CD4-positive, alpha-beta T cell treated with Interleukin-4 for 1 hour (primary cell): ENCODE measurements around the gene DDX17.

Experiments used
- DNase-seq, 2 donors: peaks; one replicate each; pipeline ENCODE4 v3.0.0-alpha.2; 2020 to 2022

DDX17 gene

GRCh38 chr22:38506118-38506962 lies at the start of gene DDX17:
TSS of gene DDX17 (minus strand) at chr22:38506311.
- DNase-seq, result peak; percentile 95 to 98

GRCh38 chr22:38554281-38554680 lies 48.2 kb upstream of the DDX17 start:
- no peak for DNase-seq

DNA sequence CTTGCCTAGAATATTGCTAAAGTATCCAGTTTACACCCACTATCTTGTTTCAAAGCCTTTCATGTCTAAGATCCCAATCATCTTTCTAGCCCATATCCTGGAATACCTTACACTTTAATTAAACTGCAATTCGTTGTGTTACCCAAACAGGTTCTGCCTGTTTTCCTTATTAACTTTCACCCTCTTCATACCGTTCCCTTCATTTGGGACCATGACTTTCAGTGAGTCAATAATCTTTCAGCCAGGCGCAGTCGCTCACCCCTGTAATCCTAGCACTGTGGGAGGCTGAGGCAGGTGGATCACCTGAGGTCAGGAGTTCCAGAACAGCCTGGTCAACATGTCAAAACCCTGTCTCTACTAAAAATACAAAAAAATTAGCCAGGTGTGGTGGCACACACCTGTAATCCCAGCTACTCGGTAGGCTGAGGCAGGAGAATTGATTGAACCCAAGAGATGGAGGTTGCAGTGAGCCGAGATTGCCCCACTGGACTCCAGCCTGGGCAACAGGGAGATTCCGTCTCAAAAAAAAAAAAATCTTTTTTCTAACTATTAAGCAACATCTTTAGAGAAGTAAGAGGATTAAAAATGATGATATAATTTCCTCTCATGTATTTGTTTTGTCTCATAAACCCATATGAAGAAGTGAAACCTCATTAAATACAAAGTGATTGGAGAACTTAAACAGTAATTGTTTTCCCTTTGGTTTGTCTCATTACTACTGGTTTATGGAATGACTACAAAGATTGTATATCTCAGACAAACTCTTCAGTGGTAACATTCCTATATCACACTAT lies 43.2 kb upstream of the DDX17 start:
- DNase-seq, result peak in 1 of 2 donors; percentile 14

- no peak for DNase-seq
Measured at GRCh38 chr22:38540701-38541100, 34.6 kb upstream of the DDX17 start.

DNA sequence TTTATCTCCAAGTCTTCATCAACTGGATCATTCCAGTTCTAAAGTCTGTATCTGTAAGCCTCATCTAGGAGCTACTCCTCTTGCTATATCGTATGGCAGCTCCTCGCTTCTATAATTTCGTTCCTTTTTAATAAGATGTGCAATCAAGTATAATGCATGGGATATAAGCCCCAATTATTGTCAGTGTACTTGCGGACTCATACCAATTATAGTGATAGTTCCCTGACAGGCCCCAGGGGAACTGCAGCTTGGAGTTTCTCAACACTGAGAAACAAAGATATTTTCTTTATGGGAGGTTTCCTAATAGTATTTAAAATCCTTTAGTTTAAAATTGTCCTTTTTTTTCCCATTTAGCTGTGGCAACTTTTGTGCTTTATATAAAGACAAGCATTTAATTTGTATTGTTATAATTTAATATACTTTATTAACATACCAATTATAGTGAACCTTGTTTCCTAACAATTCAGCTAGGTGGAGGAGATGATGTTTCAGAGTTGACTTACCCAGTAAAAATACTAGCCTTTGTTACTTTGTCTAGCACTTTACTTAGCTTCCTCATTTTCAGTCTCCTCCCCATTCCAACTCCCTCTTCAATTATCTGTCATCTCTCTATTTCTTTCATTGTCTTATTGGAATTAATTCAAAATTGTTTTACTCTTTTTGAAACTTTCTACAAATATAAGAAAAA lies 25.3 kb upstream of the DDX17 start:
- no peak for DNase-seq

DNA sequence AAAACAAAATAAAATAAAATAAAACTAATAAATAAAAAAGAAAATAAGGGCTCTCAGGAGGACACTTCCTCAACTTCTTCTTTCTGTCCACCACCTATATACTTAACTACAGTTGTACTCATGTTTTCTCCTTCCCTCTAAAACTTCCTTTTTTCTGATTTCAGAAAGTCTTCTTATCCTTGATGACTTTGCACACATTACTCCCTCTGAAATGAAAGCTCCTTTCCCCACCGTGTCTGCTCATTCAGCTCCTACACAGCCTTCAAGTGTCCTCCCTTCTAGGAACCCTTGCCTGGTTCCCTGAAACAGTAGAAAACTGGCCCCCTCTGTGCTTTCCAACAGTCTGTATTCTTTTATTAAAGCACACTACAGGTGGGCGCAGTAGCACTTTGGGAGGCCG lies 18.3 kb upstream of the DDX17 start:
- no peak for DNase-seq

- DNase-seq, result no peak
Measured at GRCh38 chr22:38523479-38523878, 17.4 kb upstream of the DDX17 start.

- no peak for DNase-seq
Measured at GRCh38 chr22:38523029-38523428, 16.9 kb upstream of the DDX17 start.

DNA sequence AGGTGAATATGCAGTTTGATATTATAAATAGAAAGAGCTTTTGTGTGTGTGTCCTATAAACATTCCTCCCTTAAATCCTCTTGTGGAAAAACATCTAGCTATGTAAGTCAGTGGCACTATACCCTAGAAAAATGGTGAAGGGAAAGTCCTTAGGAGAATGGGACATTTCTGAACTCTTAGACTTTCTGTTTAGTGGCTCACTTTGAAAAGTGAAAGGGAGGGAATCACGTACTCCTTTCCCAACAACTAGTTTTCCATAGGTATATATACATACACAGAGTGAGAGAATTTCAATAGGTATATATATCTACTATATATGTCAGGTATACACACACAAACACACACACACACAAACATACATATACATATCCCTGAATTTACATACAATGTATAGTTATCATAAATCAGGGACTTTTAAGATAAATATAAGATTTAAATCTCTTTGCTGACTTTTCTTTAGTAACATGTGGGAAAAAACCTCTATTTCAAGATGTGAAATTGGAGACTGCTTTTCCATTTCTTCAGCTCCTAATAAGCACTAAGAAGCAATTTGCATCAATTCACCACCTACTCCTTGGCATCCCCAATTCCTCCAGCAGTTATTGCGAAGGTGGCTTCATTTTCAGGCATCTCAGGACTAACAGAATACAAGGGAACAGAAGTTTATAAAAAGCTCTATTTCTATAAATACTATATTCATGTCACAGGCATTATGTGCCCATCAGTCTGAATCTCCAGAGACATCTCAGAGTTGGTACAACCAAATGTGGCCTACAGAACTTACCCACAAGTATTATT lies 13.5 kb upstream of the DDX17 start:
- DNase-seq, result no peak

DNA sequence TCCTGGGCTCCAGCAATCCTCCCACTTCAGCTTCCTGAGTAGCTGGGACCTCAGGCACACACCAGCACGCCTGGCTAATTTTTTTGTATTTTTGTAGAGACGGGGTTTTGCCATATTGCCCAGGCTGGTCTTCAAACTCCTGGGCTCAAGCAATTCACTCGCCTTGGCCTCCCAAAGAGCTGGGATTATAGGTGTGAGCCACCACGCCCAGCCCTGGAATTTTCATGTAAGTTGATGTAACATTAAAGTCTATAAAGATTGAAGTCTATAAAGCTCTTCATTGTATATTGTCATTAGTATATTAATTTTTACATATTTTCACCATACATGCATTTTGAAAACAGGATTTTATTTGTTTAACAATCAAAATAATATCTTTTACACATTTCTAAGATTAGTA lies 12.5 kb upstream of the DDX17 start:
- DNase-seq, result no peak

DNA sequence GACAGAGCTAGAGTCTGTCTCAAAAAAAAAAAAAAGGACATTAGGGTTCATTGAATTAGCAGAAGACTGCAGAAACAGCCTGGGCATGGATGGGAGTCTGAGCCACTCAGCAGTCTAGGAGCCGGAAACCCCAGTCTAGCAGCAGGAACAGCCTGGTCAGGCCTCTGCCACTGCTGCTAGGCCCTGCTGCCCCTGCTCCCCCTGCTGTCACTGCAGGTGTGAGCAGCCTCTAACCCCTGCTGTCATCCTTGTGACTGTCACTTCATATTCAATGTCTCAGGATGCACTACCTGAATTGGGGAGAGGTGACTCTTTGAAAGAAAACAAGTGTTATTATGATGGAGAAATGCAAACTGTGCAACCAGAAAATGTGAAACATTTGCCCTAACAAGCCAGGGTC lies 7.0 kb upstream of the DDX17 start:
- DNase-seq, result peak; percentile 49 to 52

DNA sequence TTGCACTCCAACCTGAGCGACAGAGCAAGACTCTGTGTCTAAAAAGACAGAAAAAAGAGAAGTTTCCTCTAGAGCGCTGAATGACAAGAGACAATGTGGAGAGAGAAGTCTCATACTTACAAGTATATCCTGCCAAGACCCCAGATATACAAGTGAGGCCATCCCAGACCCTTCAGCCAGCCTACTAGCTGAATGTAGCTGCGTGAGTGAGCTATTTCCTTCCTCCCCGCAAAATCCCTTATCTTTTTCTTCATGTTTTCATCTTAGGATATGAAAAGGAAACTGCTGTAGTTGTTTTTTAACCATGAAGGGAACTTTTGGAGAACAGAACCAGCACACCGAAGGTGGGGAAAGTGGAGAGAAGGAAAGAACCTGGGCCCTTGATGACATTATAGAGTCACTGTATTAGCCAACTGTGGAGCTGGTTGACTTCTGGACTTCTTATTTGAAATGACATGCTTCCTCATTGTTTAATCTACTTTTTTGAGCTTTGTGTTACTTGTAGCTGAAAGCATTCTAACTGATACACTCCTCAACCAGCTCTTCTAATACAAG lies 4.4 kb upstream of the DDX17 start:
- no peak for DNase-seq

DNA sequence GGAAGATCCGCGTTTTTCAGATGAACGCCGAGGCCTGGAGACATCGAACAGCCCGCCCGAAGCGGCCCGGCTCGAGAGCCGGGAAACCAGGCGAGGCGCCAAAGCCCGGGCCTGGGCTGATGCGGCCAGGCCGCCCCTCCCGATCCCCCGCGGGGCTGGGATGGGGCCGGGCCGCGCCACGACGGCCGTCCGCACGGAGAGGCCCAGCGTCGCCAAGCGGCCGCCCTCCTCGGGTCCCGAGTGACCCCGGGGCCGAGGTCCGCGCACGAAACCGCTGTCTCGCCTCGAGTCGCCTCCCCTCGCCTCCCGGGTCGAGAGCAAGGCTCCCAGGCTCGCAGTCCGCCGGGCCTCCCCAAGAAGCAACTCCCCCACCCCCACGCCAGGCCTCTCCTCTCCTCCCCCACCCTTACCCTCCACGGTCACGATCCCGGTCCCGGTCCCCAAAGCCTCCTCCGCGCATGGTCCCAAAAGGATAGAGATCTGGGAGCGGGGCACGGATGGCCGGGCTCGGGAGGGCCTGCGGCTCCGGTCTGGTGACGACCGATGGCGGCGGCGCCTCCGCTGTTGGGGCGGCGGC lies 482 bp downstream of the DDX17 start:
- peak; percentile 62 to 75 for DNase-seq

DNA sequence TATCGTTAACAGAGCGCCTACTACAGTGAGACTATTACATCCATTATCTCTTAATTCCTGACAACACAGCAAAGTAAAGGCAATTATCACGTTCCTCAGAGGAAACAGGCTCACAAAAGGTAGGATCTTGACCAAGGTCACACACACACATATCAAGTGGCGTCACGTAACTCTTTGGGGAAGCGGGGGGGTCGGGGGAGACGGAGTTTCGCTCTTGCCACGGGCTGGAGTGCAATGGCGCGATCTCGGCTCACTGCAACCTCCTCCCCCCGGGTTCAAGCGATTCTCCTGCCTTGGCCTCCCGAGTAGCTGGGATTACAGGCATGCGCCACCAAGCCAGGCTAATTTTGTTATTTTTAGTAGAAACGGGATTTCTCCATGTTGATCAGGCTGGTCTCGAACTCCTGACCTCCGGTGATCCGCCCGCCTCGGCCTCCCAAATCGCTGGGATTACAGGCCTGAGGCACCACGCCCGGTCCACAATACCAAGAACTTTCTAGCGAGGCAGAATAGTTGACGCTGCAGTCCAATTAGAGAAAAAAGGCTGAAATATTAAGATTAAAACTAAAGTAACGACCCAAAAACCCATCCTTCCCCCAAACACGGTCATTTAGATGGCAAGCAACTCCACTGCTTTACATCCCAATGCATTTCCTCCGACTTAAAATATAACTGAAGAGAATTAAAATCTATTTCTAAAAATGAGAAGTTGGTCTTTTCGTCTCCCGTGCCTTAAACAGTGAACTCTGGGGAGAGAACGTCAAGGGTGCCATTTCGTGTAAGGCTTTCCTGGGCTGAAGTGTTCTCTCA lies 1.2 kb downstream of the DDX17 start:
- peak; percentile 74 to 76 for DNase-seq

GRCh38 chr22:38503021-38503420 lies 3.1 kb downstream of the DDX17 start:
- DNase-seq, result no peak

DNA sequence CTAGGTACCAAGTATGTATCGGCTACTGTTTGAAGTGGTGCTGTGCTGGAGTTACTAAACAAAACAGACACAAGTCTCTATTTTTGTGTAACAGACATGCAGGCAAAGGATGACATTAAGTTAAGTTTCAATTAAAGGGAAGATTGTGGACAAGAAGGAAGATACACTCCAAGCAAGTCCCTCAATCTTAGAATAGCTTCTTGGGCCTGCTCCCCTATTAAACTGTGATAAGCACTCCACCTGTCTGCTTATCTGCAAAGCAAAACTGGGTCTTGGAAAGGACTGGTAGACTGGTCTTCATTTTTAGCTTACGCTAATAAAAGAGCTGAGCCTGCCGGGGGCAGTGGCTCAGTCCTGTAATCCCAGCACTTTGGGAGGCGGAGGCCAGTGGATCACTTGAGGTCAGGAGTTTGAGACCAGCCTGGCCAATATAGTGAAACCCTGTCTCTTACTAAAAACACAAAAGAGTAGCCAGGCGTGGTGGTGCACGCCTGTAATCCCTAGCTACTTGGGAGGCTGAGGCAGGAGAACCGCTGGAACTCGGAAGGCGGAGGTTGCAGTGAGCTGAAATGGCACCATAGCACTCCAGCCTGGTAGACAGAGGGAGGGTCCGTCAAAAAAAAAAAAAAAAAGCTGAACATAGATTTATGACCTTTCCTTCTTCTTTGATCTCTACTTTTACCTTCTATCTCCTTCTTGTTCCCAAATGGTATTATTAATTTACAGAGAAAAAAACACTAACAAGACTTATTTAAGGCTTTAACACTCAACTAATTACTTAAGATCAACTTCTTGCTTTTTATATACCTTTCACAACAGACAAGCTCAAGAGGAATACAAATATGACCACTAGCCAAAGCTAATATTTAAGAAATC lies 4.1 kb downstream of the DDX17 start:
- no peak for DNase-seq

DNA sequence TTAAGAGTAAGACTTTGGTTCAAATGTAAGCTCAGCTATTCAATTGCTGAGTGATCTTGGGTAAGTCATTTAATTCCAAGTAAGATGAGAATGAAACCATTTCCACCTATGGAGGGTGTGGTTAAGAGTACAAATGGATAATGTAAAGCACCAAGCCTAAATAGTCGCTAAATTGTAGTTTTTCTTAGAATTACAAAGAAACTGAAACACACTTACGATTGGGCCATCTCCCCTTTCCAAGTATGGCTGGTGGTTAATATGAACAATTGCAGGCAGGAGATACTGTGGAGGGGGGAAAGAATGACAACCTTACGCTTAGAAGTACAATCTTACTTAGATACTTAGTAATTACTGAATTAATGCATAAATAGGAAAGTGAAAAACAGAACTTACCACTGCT lies 8.2 kb downstream of the DDX17 start:
- no peak for DNase-seq

GRCh38 chr22:38494939-38495338 lies 11.2 kb downstream of the DDX17 start:
- no peak for DNase-seq

DNA sequence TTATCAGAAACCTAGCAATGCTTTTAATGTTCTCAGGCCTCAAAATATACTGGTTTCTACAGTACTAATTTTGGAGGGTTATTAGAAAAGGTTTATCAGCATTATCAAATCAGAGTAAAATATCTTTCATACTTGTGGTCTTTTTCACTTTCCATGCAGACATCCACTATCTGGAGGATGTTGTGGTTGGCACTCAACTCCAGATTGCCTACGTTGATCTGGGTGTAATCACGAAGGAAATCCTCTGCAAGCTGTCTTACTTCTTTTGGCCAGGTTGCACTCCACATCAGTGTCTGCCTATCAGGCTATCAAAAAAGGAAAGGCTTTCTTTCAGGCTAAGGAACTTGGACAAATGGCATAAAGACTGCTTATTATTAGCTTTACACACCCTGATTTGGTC lies 11.6 kb downstream of the DDX17 start:
- DNase-seq, result no peak

DNA sequence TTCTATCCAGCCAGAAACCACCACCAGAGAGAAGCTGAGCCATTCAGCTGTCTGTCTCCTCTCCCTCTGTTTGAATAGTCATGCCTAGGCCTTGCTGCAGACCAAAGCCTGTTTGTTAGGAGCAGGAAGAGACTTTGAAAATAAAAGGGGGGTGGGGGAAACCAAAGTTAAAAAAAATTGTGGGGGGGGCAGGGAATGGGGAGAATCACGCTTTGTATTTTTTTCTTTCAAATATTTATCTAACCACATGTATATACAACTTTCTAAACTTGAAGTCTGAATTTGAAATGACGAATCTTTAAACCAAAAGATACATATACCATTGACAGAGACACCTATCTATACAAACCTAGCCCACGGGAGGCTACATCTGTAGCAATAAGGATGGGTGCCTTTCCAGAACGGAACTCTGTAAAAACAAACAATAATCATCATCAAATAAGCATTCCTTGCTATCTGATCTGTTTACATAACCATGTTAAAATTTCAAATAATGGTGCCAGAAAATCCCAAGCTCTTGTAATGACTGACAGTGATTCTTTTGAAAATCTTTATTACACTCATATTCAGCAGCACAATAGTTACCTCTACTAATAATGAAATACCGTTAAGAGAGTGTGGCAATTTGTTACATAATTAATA lies 14.3 kb downstream of the DDX17 start:
- no peak for DNase-seq
